GM10847 (cell line): ENCODE data around the gene ZNF521.

ENCODE experiments used
- POLR2A ChIP-seq: IDR thresholded peaks from 2 replicates; pipeline ENCODE4 v1.6.1; 2011; ENCODE audit not compliant: insufficient read length; ENCODE audit errors: extremely low read depth

ZNF521 gene

DNA sequence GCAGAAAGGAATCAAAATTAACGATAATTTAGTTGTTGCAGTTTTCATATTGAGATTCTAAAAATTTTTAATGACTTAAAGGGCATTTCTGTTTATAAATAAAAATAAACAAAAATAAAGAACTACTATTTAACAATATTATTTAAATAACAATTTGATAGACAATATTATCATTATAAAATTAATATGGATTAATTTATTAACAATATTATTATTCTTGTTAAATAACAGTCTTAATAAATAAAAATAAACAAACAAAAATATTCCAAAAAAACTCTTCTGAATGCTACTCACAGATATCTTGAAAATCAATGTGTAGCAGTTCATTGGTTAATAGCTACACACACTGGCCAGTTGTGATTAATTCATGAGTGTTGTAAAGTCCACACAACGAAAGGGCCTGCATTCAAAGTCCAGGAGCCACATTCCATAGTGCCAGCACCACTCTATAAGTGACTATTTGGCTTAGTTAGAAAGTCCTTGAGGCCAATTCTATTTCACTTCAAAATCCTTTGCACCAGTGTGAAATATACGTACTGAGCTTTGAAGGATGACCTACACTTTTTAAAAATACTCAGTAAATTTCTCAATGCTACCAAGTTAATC, 117.1 kb downstream of the ZNF521 start:
- TF ChIP-seq POLR2A: no peak

- no peak for TF ChIP-seq POLR2A
Observed at GRCh38 chr18:25234322-25234639, 117.7 kb downstream of the ZNF521 start.

GRCh38 chr18:25233528-25234321, 118.2 kb downstream of the ZNF521 start:
- no peak for TF ChIP-seq POLR2A

- no peak for TF ChIP-seq POLR2A
Observed at GRCh38 chr18:25231327-25231691, 120.7 kb downstream of the ZNF521 start.

DNA sequence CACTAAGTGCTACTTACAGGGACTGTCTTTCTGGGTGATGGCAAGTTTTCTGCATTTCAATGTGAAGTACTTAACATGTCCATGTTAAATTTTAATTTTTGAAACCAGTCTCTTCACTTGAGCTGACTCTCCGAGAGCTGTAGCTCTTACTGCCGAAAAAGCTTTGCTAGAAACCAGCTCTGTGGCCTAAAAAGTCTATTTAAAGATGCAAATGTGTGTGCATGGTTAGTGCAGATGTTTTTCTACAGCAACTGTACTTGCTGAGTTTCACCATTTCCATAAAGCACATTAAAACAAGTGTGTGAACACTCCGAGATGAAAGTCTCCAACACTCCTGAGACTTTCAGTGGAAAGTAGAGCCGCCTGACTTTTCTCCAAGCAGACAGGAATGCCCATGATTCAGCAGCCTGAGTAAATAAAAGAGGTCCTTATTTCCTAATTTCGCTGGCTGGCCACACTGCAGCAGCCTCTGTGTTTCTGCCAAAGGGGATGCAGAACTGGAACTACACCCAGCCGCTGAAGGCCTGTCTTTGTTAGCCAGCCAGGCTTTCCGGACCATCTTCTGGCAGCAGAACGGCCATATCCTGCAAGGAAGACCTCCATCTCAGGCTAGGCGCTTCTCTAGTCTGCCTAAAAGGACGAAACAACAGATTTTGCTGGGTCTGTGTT, 121.2 kb downstream of the ZNF521 start:
- TF ChIP-seq POLR2A: no peak

DNA sequence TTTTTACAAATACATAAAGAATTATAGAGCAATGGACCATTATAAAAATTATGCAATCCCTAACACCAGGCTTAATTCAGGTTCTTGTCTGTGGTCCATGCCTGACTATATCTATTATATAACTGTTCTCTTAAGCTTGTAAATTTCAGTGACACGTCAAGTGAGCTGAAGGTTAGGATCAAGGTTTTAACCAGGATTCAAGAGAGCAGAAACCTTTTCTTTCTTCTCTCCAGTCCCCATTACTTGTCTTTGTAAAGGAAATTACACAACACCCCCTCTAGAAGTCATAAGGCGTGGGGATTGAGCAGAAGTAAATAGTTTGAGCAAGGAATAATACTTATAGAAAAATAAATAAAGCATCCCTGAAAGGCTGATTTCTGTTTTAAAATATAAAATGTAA, 122.0 kb downstream of the ZNF521 start:
- no peak for TF ChIP-seq POLR2A

GRCh38 chr18:25229081-25229480, 122.9 kb downstream of the ZNF521 start:
- TF ChIP-seq POLR2A: no peak

DNA sequence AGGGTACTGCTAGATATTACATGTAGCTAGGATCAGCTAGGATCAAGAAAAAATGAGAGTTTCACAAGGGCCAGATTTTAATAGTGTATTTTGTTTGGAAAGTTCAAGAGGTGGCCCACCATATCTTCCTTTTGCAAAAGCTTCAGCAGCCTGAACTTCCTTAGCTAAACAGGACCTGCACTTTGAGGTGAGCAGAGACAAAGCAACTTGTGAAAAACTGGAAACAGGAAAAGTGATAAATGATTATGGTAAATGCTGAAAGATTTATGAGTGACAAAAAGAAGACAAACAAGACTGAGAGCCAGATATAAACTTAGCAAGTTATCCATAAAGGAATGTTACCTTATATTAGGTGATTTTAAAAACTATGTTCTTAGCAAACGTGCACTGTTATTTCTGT, 123.6 kb downstream of the ZNF521 start:
- no peak for TF ChIP-seq POLR2A

DNA sequence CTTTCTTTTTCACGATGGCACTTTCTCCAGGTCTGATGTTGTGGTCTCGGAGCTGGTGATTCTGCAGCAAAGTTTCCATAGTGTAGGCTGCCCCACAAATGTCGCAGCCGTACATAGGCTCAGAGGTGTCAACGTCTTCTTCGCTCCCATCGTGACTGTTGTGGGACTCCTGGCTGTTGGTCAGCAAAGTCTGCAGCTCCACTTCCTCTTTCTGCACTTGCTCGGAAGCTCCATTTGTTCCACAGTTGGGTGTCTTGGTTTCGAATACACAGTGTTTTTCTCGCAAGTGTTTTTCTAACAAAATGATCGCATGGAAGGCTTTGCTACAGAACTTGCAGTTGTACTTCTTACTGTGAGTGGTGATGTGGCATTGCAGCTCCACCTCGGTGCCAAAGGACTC, 126.8 kb downstream of the ZNF521 start:
- no peak for TF ChIP-seq POLR2A

DNA sequence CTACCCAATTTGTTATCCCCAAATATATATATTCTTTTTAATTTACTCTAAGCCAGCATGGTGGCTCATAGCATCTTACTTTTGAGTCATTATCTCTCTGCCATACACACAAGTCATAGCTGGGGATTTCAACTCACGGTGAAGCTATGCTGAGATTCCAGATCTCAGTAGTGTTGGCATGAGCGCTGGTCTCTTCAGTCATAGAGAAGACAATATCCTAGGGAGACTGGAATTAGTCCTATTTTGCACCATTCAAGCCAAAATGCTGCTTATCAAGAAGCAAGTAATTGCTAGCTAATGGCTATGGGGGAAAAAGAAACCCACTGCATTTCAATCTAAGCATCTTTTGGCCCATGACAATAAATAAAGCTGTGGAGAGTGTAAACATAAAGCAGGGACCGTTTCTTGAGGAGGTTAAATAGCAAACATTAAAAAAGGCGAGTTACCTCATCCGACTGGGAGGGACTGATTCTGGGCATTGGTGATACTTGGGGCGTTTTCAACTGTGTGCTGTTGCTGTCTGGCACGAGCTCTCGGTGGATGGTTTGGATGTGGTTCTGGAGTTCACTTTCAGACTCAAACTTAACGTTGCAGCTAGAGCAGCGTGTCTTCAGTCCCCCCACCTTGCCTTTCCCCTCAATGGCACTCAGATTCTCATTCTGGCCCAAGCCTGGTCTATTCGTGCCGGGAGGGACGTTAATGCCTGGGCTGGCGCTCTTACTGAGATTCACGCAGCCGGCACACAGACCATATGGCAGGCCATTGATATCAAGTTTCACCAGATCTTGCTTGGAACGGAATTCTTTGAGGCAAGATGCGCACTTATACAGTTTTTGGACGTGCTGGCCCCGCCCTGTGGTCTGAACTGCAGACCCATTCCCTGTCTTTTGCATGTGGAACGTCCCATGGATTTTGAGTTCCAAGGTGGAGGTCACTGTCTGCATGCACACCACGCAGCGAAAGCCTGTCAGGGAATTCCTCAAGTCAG, 127.8 kb downstream of the ZNF521 start:
- no peak for TF ChIP-seq POLR2A

DNA sequence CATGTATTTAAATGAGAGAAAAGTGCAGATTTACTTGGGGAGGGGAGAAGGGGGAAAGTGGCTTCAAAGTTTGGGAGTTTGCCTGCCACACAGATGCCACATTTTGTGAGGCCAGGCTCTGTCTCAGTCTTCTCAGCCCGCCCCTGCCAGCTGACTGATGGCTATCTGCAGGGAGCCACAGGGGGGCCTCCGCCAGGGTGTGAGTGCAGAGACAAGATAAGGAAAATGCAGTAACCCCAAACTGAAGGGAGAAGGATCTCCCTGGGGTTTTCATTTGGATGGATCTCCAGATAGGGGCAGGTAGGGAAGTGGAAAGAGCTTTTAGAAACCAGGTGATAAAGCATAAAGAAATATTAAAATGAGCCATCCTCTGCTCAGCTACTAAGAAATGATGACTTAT, 128.8 kb downstream of the ZNF521 start:
- TF ChIP-seq POLR2A: no peak

- TF ChIP-seq POLR2A: no peak
Observed at GRCh38 chr18:25222648-25223047, 129.3 kb downstream of the ZNF521 start.

GRCh38 chr18:25210622-25211021, 141.3 kb downstream of the ZNF521 start:
- TF ChIP-seq POLR2A: no peak

GRCh38 chr18:25192065-25192464, 159.9 kb downstream of the ZNF521 start:
- no peak for TF ChIP-seq POLR2A

- TF ChIP-seq POLR2A: no peak
Observed at GRCh38 chr18:25190472-25190871, 161.5 kb downstream of the ZNF521 start.
